HEK293T (cell line): ENCODE measurements around the gene FGR.

Experiments used
- ARNT ChIP-seq: fragments of 450-650 bp; IDR thresholded peaks from 2 replicates; pipeline ENCODE4 v1.6.1; 2017; ENCODE audit warnings: mild to moderate bottlenecking
- BHLHE40 ChIP-seq: fragments of 450-650 bp; IDR thresholded peaks from 2 replicates; pipeline ENCODE4 v1.6.1; 2016; ENCODE audit warnings: mild to moderate bottlenecking, moderate library complexity, borderline replicate concordance
- ELF4 ChIP-seq: fragments of 450-650 bp; IDR thresholded peaks from 2 replicates; pipeline ENCODE4 v1.6.1; 2017; ENCODE audit warnings: antibody characterized with exemption
- FOXA1 ChIP-seq: fragments of 450-650 bp; IDR thresholded peaks from 2 replicates; pipeline ENCODE4 v1.6.1; 2016; ENCODE audit warnings: mild to moderate bottlenecking
- FOXK2 ChIP-seq: fragments of 450-650 bp; IDR thresholded peaks from 2 replicates; pipeline ENCODE4 v1.6.1; 2016; ENCODE audit warnings: mild to moderate bottlenecking
- FOXM1 ChIP-seq: fragments of 450-650 bp; IDR thresholded peaks from 2 replicates; pipeline ENCODE4 v1.6.1; 2017; ENCODE audit warnings: mild to moderate bottlenecking, borderline replicate concordance
- HDGF ChIP-seq: fragments of 450-650 bp; IDR thresholded peaks from 2 replicates; pipeline ENCODE4 v1.6.1; 2017; ENCODE audit warnings: antibody characterized with exemption, borderline replicate concordance
- L3MBTL2 ChIP-seq: fragments of 450-650 bp; conservative IDR thresholded peaks from 2 replicates; pipeline ENCODE4 v1.6.1; 2016; ENCODE audit warnings: mild to moderate bottlenecking
- LEF1 ChIP-seq: fragments of 450-650 bp; IDR thresholded peaks from 2 replicates; pipeline ENCODE4 v1.6.1; 2017; ENCODE audit warnings: mild to moderate bottlenecking, borderline replicate concordance
- NFRKB ChIP-seq: fragments of 450-650 bp; IDR thresholded peaks from 2 replicates; pipeline ENCODE4 v1.6.1; 2016; ENCODE audit warnings: mild to moderate bottlenecking, moderate library complexity
- SP1 ChIP-seq: fragments of 450-650 bp; IDR thresholded peaks from 2 replicates; pipeline ENCODE4 v1.6.1; 2017
- SUZ12 ChIP-seq: fragments of 450-650 bp; IDR thresholded peaks from 2 replicates; pipeline ENCODE4 v1.6.1; 2016; ENCODE audit warnings: mild to moderate bottlenecking
- ZNF384 ChIP-seq: fragments of 450-650 bp; IDR thresholded peaks from 2 replicates; pipeline ENCODE4 v1.6.1; 2016
- TF ChIP-seq, protein P1 (sequence below): fragments of 450-650 bp; IDR thresholded peaks from 2 replicates; pipeline ENCODE4 v1.6.1; 2016

DNA sequence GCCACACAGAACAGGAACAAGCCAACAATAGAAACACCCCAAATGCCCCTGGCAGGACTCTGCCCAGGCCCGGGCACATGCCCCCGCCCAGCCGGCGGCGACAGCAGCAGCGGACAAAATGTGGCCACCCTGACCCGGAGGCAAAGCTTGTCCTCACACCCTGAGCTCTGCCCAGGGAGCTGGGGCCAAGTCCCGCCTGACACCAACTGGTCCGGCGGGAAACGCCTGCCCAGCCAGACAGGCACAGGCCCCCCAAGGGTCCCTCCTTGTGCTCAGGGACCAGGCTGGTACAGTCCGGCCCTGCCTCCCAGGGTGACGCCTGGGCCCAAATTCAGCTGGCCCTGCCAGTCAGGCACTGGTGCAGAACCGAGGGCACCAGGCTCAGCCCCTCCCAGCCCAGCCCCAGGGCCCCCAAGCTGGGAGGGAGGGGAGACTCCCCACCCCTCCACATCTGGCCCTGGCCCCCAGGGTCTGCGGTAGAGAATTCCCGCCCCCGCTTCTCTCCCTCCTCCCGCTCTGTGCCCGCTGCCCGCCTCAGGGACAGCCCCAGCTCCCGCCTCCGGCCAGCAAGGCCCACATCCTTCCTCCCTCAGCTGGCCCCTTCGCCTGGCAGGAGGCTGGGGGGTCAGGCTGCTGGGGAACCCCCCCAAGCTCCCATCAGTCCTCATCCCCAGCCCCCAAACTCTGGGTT, 33.1 kb downstream of the FGR start:
- no peak for TF ChIP-seq BHLHE40
- TF ChIP-seq ELF4 = no peak
- TF ChIP-seq, protein P1, sequence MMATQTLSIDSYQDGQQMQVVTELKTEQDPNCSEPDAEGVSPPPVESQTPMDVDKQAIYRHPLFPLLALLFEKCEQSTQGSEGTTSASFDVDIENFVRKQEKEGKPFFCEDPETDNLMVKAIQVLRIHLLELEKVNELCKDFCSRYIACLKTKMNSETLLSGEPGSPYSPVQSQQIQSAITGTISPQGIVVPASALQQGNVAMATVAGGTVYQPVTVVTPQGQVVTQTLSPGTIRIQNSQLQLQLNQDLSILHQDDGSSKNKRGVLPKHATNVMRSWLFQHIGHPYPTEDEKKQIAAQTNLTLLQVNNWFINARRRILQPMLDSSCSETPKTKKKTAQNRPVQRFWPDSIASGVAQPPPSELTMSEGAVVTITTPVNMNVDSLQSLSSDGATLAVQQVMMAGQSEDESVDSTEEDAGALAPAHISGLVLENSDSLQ = no peak
- TF ChIP-seq FOXK2 = no peak
- no peak for TF ChIP-seq SP1
- no peak for TF ChIP-seq SUZ12
- TF ChIP-seq ZNF384 = no peak
- no peak for TF ChIP-seq NFRKB
- TF ChIP-seq ARNT = no peak
- TF ChIP-seq LEF1 = no peak
- TF ChIP-seq FOXA1 = no peak
- TF ChIP-seq FOXM1 = no peak
- TF ChIP-seq HDGF = no peak
- no peak for TF ChIP-seq L3MBTL2
